HepG2 (cell line): ENCODE measurements around the gene CAD. TPM values are rescaled to one million over a fixed set of nuclear protein-coding genes. Genes with fewer than 3 reads are reported as not detected.
A peak's percentile ranks its signal among the peaks of the same experiment; 100 is the strongest.

Source experiments
- HOXA9 ChIP-seq: sonication (generic); formaldehyde crosslinking; IDR thresholded peaks from 2 replicates; pipeline ENCODE4 v1.8.1; 2022; ENCODE audit warnings: missing genetic modification reagents, mild to moderate bottlenecking, moderate library complexity, borderline replicate concordance
- KAT8 ChIP-seq: IDR thresholded peaks from 2 replicates; pipeline ENCODE4 v1.6.1; 2016; ENCODE audit warnings: missing genetic modification reagents, missing compliant biosample characterization
- KIAA2018 ChIP-seq: sonication (generic); formaldehyde crosslinking; IDR thresholded peaks from 2 replicates; pipeline ENCODE4 v1.5.0; 2020; ENCODE audit warnings: mild to moderate bottlenecking, missing genetic modification reagents, borderline replicate concordance
- NR2F1 ChIP-seq, 2 experiments: fragments of 450-650 bp in 1 of 2; formaldehyde crosslinking in 1 of 2; IDR thresholded peaks; 2 replicates each; pipeline versions ENCODE4 v1.5.0 to v1.6.1; 2016 to 2020; ENCODE audit warnings: mild to moderate bottlenecking in 1 of 2, missing compliant biosample characterization in 1 of 2, missing genetic modification reagents in 1 of 2, moderate library complexity in 1 of 2
- U2AF2 ChIP-seq: fragments of 200-400 bp; formaldehyde crosslinking; IDR thresholded peaks from 2 replicates; pipeline ENCODE4 v1.6.1; 2017; ENCODE audit warnings: low read depth, mild to moderate bottlenecking, low read length
- ZFP36L2 ChIP-seq: sonication (generic); formaldehyde crosslinking; IDR thresholded peaks from 2 replicates; pipeline ENCODE4 v1.4.0; 2020; ENCODE audit warnings: missing genetic modification reagents
- ZFP41 ChIP-seq: sonication (generic); formaldehyde crosslinking; IDR thresholded peaks from 2 replicates; pipeline ENCODE4 v1.4.0; 2020; ENCODE audit warnings: mild to moderate bottlenecking, missing genetic modification reagents, borderline replicate concordance
- ZNF142 ChIP-seq: sonication (generic); formaldehyde crosslinking; IDR thresholded peaks from 2 replicates; pipeline ENCODE4 v1.4.0; 2020; ENCODE audit warnings: missing genetic modification reagents
- ZNF251 ChIP-seq: sonication (generic); formaldehyde crosslinking; IDR thresholded peaks from 2 replicates; pipeline ENCODE4 v1.9.0; 2021; ENCODE audit warnings: mild to moderate bottlenecking, missing genetic modification reagents
- ZNF550 ChIP-seq: sonication (generic); formaldehyde crosslinking; IDR thresholded peaks from 2 replicates; pipeline ENCODE4 v1.4.0; 2020; ENCODE audit warnings: mild to moderate bottlenecking, missing genetic modification reagents, borderline replicate concordance
- polyA plus RNA-seq, 8 experiments: library from polyadenylated mRNA; depleted of rRNA in 3 of 8; stranded (reverse) in 7 of 8; unstranded in 1 of 8; fragments of >200 nt; fragmentation: Illumina TruSeq in 4 of 8; extraction: Trizol in 4 of 8; gene quantifications; 2 replicates each; pipeline versions ENCODE4 v1.2.1 to v1.2.3, GENCODE V29; 2011 to 2016; ENCODE audit warnings: low read depth in 4 of 8, missing spikeins in 1 of 8, mixed read lengths in 1 of 8; ENCODE audit not compliant: insufficient read depth in 1 of 8
- total RNA-seq, 5 experiments: library from RNA; depleted of rRNA; stranded (reverse); fragments of >200 nt; fragmentation: Illumina TruSeq; extraction: Trizol; gene quantifications; 2 replicates each; pipeline ENCODE4 v1.2.3, GENCODE V29; 2016; ENCODE audit warnings: low read depth in 1 of 5

Gene CAD
- total and polyA plus RNA-seq, 2 of the 13 experiments (the other 11 are each of a cell fraction or from before 2014, with no cell fraction given), result 21.7 to 37.0 TPM

GRCh38 chr2:27171351-27171848 is 45.8 kb upstream of the CAD start (continued):
- TF ChIP-seq ZNF142 (CRISPR knock-in tag) (no peak), HOXA9 (CRISPR knock-in tag) (no peak), U2AF2 (no peak), ZNF251 (CRISPR knock-in tag) (no peak), ZNF550 (no peak), ZFP41 (CRISPR knock-in tag) (no peak), ZFP36L2 (CRISPR knock-in tag) (no peak), KAT8 (CRISPR knock-in tag) (peak; percentile 80), KIAA2018 (CRISPR knock-in tag) (no peak), NR2F1 (CRISPR knock-in tag; IDR thresholded peaks at IDR 0.05) (peak; percentile 79 to 85)
